Measurements from ENCODE around the gene PIP4K2A. TPM values are rescaled to one million over a fixed set of nuclear protein-coding genes. Genes with fewer than 3 reads are reported as not detected.

Gene PIP4K2A
- total RNA-seq, 2 donors from 2014 or later: 15.0 to 17.8 TPM

GRCh38 chr10:22622242-22622806 is 92.1 kb downstream of the PIP4K2A start:
- H3K9me3 Mint-ChIP-seq: no peaks in the 10 kb centered on the region
- no peaks in the 10 kb centered on the region for H3K27me3 Mint-ChIP-seq (ENCODE audit: insufficient read depth)
- H3K27ac Mint-ChIP-seq: no peak overlapping the region
- no peaks in the 10 kb centered on the region for H3K27me3 ChIP-seq (ENCODE audit: control insufficient read depth, insufficient read depth, low read length, poor library complexity, severe bottlenecking)
- H3K36me3 ChIP-seq (ENCODE audit: control insufficient read depth, insufficient read depth, low read length): no peaks in the 10 kb centered on the region
- peaks cover 11% of the 10 kb centered on the region for H3K4me1 ChIP-seq (ENCODE audit: control insufficient read depth, insufficient read depth, low read length)
- TF ChIP-seq CTCF (conservative IDR thresholded peaks at IDR 0.05): no peak
- no peak for DNase-seq
- H3K27ac ChIP-seq (ENCODE audit: low read depth, low read length): no peak overlapping the region
- H3K36me3 Mint-ChIP-seq (ENCODE audit: low read depth): no peaks in the 10 kb centered on the region
- no peak overlapping the region for H3K9ac ChIP-seq (ENCODE audit: extremely low read depth, low read length, poor library complexity, severe bottlenecking)
- peaks cover 50% of the 10 kb centered on the region for H3K4me1 Mint-ChIP-seq
- no peak overlapping the region for H3K4me3 ChIP-seq (ENCODE audit: low read length)
- 93 to 96% methylated on average over 11 to 20 of the region's 20 CpGs for WGBS, 2 experiments (ENCODE audit: insufficient coverage in 1 of 2, insufficient read length in 1 of 2)
- no peak overlapping the region for H3K4me3 Mint-ChIP-seq
- no peaks in the 10 kb centered on the region for H3K9me3 ChIP-seq (ENCODE audit: control insufficient read depth, low read length)

GRCh38 chr10:22621726-22622125 is 92.7 kb downstream of the PIP4K2A start:
- no peak overlapping the region for H3K27ac ChIP-seq (ENCODE audit: low read depth, low read length)
- no peaks in the 10 kb centered on the region for H3K9me3 ChIP-seq (ENCODE audit: control insufficient read depth, low read length)
- no peak overlapping the region for H3K9ac ChIP-seq (ENCODE audit: extremely low read depth, low read length, poor library complexity, severe bottlenecking)
- H3K27me3 Mint-ChIP-seq (ENCODE audit: insufficient read depth): no peaks in the 10 kb centered on the region
- H3K27me3 ChIP-seq (ENCODE audit: control insufficient read depth, insufficient read depth, low read length, poor library complexity, severe bottlenecking): no peaks in the 10 kb centered on the region
- H3K36me3 ChIP-seq (ENCODE audit: control insufficient read depth, insufficient read depth, low read length): no peaks in the 10 kb centered on the region
- H3K36me3 Mint-ChIP-seq (ENCODE audit: low read depth): no peaks in the 10 kb centered on the region
- no peak for DNase-seq
- no peak overlapping the region for H3K4me3 ChIP-seq (ENCODE audit: low read length)
- H3K9me3 Mint-ChIP-seq: no peaks in the 10 kb centered on the region
- peaks cover 50% of the 10 kb centered on the region for H3K4me1 Mint-ChIP-seq
- no peak for TF ChIP-seq CTCF (conservative IDR thresholded peaks at IDR 0.05)
- H3K4me3 Mint-ChIP-seq: no peak overlapping the region
- H3K27ac Mint-ChIP-seq: no peak overlapping the region
- 85% methylated on average over 3 of the region's 3 CpGs; no CpG with 5 or more reads in 1 of the 2 experiments for WGBS, 2 experiments (ENCODE audit: insufficient coverage in 1 of 2, insufficient read length in 1 of 2)
- H3K4me1 ChIP-seq (ENCODE audit: control insufficient read depth, insufficient read depth, low read length): peaks cover 11% of the 10 kb centered on the region

- Mint-ChIP-seq H3K27ac (no peak overlapping the region), H3K27me3 (ENCODE audit: insufficient read depth) (no peaks in the 10 kb centered on the region), H3K36me3 (ENCODE audit: low read depth) (no peaks in the 10 kb centered on the region), H3K9me3 (no peaks in the 10 kb centered on the region), H3K4me1 (peaks cover 49% of the 10 kb centered on the region), H3K4me3 (no peak overlapping the region)
- Histone ChIP-seq H3K9me3 (ENCODE audit: control insufficient read depth, low read length) (no peaks in the 10 kb centered on the region), H3K36me3 (ENCODE audit: control insufficient read depth, insufficient read depth, low read length) (no peaks in the 10 kb centered on the region), H3K27me3 (ENCODE audit: control insufficient read depth, insufficient read depth, low read length, poor library complexity, severe bottlenecking) (no peaks in the 10 kb centered on the region), H3K4me3 (ENCODE audit: low read length) (no peak overlapping the region), H3K9ac (ENCODE audit: extremely low read depth, low read length, poor library complexity, severe bottlenecking) (no peak overlapping the region), H3K27ac (ENCODE audit: low read depth, low read length) (no peak overlapping the region), H3K4me1 (ENCODE audit: control insufficient read depth, insufficient read depth, low read length) (peaks cover 10% of the 10 kb centered on the region)
- 91 to 97% methylated on average over 3 of the region's 3 CpGs for WGBS, 2 experiments (ENCODE audit: insufficient coverage in 1 of 2, insufficient read length in 1 of 2)
- no peak for DNase-seq
- TF ChIP-seq CTCF (conservative IDR thresholded peaks at IDR 0.05): no peak
Measured at GRCh38 chr10:22620929-22621328, 93.4 kb downstream of the PIP4K2A start.
